GM15510 (cell line): ENCODE measurements around the gene ACTR2.
A peak's percentile ranks its signal among the peaks of the same experiment; 100 is the strongest.

Experiments used
- POLR2A ChIP-seq: IDR thresholded peaks from 3 replicates; pipeline ENCODE4 v1.6.1; 2011; ENCODE audit warnings: borderline replicate concordance; ENCODE audit not compliant: insufficient read length; ENCODE audit errors: extremely low read depth

Gene ACTR2

GRCh38 chr2:65227456-65228262 lies at the start of gene ACTR2:
Gene ACTR2 (plus strand): TSS chr2:65227831. CDS start chr2:65227910, 79 bp downstream.
- TF ChIP-seq POLR2A = peak; percentile 87

- no peak for TF ChIP-seq POLR2A
Measured at GRCh38 chr2:65182570-65182969, 45.1 kb upstream of the ACTR2 start.

GRCh38 chr2:65185012-65185411 lies 42.6 kb upstream of the ACTR2 start:
- TF ChIP-seq POLR2A = no peak

GRCh38 chr2:65186093-65186868 lies 41.4 kb upstream of the ACTR2 start:
- TF ChIP-seq POLR2A = no peak

GRCh38 chr2:65186872-65187851 lies 40.5 kb upstream of the ACTR2 start:
- TF ChIP-seq POLR2A = no peak

- TF ChIP-seq POLR2A = no peak
Measured at GRCh38 chr2:65193446-65193845, 34.2 kb upstream of the ACTR2 start.

GRCh38 chr2:65198737-65199136 lies 28.9 kb upstream of the ACTR2 start:
- no peak for TF ChIP-seq POLR2A

- no peak for TF ChIP-seq POLR2A
Measured at GRCh38 chr2:65199166-65199565, 28.5 kb upstream of the ACTR2 start.

- no peak for TF ChIP-seq POLR2A
Measured at GRCh38 chr2:65199891-65200290, 27.7 kb upstream of the ACTR2 start.

- no peak for TF ChIP-seq POLR2A
Measured at GRCh38 chr2:65204461-65205210, 23.0 kb upstream of the ACTR2 start.

- TF ChIP-seq POLR2A = no peak
Measured at GRCh38 chr2:65212115-65212514, 15.5 kb upstream of the ACTR2 start.

GRCh38 chr2:65212619-65213018 lies 15.0 kb upstream of the ACTR2 start:
- TF ChIP-seq POLR2A = no peak

GRCh38 chr2:65213035-65213434 lies 14.6 kb upstream of the ACTR2 start:
- TF ChIP-seq POLR2A = no peak

- TF ChIP-seq POLR2A = no peak
Measured at GRCh38 chr2:65214361-65214760, 13.3 kb upstream of the ACTR2 start.
